Dermis blood vessel endothelial cell (primary cell): ENCODE results near the gene RUBCNL. TPM values are rescaled to one million over a fixed set of nuclear protein-coding genes. Genes with fewer than 3 reads are reported as not detected.
A peak's percentile ranks its signal among the peaks of the same experiment; 100 is the strongest.
"Not testable (repeated sequence)": the region's sequence is repeated elsewhere in the genome, so short reads cannot be mapped to it uniquely, and the experiment has no call there.

Experiments
- DNase-seq: peaks from one replicate; pipeline ENCODE4 v3.0.0; 2010
- total RNA-seq: library from RNA; depleted of rRNA; stranded (reverse); fragments of >200 nt; gene quantifications from 2 replicates; pipeline ENCODE4 v1.2.3, GENCODE V29; 2014

Gene RUBCNL
- total RNA-seq, 1 donor from 2014 or later, result under 0.01 TPM

GRCh38 chr13:46372938-46373337 is 14.1 kb downstream of the RUBCNL start:
- not testable (repeated sequence) for DNase-seq

GRCh38 chr13:46372071-46372470 is 15.0 kb downstream of the RUBCNL start:
- DNase-seq, result no peak

GRCh38 chr13:46369506-46370277 is 17.4 kb downstream of the RUBCNL start:
- DNase-seq, result no peak

GRCh38 chr13:46367617-46368327 is 19.3 kb downstream of the RUBCNL start:
- no peak for DNase-seq

- no peak for DNase-seq
Observed at GRCh38 chr13:46361276-46361934, 25.6 kb downstream of the RUBCNL start.

GRCh38 chr13:46360604-46361003 is 26.4 kb downstream of the RUBCNL start:
- no peak for DNase-seq

GRCh38 chr13:46359714-46360113 is 27.3 kb downstream of the RUBCNL start:
- DNase-seq, result no peak

- DNase-seq, result no peak
Observed at GRCh38 chr13:46355901-46356590, 31.0 kb downstream of the RUBCNL start.

GRCh38 chr13:46355088-46355468 is 32.0 kb downstream of the RUBCNL start:
- no peak for DNase-seq

- peak; percentile 82 for DNase-seq
Observed at GRCh38 chr13:46354156-46355087, 32.6 kb downstream of the RUBCNL start.

GRCh38 chr13:46352805-46353204 is 34.2 kb downstream of the RUBCNL start:
- DNase-seq, result no peak

GRCh38 chr13:46350003-46350402 is 37.0 kb downstream of the RUBCNL start:
- DNase-seq, result no peak

GRCh38 chr13:46348961-46349360 is 38.1 kb downstream of the RUBCNL start:
- DNase-seq, result no peak

GRCh38 chr13:46347277-46347676 is 39.8 kb downstream of the RUBCNL start:
- DNase-seq, result no peak

GRCh38 chr13:46345866-46346265 is 41.2 kb downstream of the RUBCNL start:
- DNase-seq, result no peak

- DNase-seq, result no peak
Observed at GRCh38 chr13:46345398-46345797, 41.7 kb downstream of the RUBCNL start.

- no peak for DNase-seq
Observed at GRCh38 chr13:46343279-46343994, 43.6 kb downstream of the RUBCNL start.

GRCh38 chr13:46342538-46342937 is 44.5 kb downstream of the RUBCNL start:
- DNase-seq, result no peak

- peak; percentile 42 for DNase-seq
Observed at GRCh38 chr13:46341112-46341711, 45.8 kb downstream of the RUBCNL start.

- DNase-seq, result no peak
Observed at GRCh38 chr13:46340631-46341111, 46.4 kb downstream of the RUBCNL start.

GRCh38 chr13:46340011-46340410 is 47.0 kb downstream of the RUBCNL start:
- DNase-seq, result no peak
